Retinal pigment epithelial cell (primary cell): ENCODE results near the gene TSSK3.

Experiments
- DNase-seq: peaks from one replicate; pipeline ENCODE4 v3.0.0-alpha.2; 2010; ENCODE audit warnings: low read depth
- H3K4me3 ChIP-seq: 2 replicates; pipeline ENCODE4 v1.5.1; 2011; ENCODE audit warnings: mild to moderate bottlenecking, low read length, control low read depth, moderate library complexity
- TF ChIP-seq, protein P1 (sequence below): conservative IDR thresholded peaks from 2 replicates; pipeline ENCODE4 v1.5.1; 2011; ENCODE audit warnings: low read depth, low read length, control low read depth, inconsistent platforms

The TSSK3 gene

GRCh38 chr1:32339363-32339978 lies 22.9 kb upstream of the TSSK3 start:
- no peak for DNase-seq
- H3K4me3 ChIP-seq: no peak overlapping the region
- TF ChIP-seq, protein P1, sequence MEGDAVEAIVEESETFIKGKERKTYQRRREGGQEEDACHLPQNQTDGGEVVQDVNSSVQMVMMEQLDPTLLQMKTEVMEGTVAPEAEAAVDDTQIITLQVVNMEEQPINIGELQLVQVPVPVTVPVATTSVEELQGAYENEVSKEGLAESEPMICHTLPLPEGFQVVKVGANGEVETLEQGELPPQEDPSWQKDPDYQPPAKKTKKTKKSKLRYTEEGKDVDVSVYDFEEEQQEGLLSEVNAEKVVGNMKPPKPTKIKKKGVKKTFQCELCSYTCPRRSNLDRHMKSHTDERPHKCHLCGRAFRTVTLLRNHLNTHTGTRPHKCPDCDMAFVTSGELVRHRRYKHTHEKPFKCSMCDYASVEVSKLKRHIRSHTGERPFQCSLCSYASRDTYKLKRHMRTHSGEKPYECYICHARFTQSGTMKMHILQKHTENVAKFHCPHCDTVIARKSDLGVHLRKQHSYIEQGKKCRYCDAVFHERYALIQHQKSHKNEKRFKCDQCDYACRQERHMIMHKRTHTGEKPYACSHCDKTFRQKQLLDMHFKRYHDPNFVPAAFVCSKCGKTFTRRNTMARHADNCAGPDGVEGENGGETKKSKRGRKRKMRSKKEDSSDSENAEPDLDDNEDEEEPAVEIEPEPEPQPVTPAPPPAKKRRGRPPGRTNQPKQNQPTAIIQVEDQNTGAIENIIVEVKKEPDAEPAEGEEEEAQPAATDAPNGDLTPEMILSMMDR: no peak

- DNase-seq: no peak
- TF ChIP-seq, protein P1: no peak
- no peak overlapping the region for H3K4me3 ChIP-seq
These were observed 21.1 kb upstream of the TSSK3 start for GRCh38 chr1:32341186-32341757.

GRCh38 chr1:32341971-32342370 lies 20.4 kb upstream of the TSSK3 start:
- H3K4me3 ChIP-seq: no peak overlapping the region
- TF ChIP-seq, protein P1: no peak
- DNase-seq: no peak

DNA sequence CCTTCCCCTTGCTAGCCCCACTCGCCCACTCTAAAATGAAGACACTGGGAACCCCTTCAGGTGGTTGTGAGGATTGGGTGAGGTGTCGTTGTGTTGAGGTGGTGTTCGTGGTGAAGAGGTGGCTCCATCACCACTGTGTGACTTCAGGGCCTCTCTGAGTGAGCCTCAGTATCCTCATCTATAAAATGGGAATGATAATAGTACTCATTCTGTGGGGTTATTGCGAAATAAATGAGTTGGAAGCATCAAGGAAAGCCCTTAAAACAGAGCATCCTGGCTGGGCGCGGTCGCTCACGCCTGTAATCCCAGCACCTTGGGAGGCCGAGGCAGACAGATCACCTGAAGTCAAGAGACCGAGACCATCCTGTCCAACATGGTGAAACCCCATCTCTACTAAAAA lies 19.6 kb upstream of the TSSK3 start:
- no peak overlapping the region for H3K4me3 ChIP-seq
- DNase-seq: no peak
- TF ChIP-seq, protein P1: no peak

- DNase-seq: no peak
- no peak overlapping the region for H3K4me3 ChIP-seq
- TF ChIP-seq, protein P1: no peak
These were observed 17.0 kb upstream of the TSSK3 start for GRCh38 chr1:32345289-32345827.

DNA sequence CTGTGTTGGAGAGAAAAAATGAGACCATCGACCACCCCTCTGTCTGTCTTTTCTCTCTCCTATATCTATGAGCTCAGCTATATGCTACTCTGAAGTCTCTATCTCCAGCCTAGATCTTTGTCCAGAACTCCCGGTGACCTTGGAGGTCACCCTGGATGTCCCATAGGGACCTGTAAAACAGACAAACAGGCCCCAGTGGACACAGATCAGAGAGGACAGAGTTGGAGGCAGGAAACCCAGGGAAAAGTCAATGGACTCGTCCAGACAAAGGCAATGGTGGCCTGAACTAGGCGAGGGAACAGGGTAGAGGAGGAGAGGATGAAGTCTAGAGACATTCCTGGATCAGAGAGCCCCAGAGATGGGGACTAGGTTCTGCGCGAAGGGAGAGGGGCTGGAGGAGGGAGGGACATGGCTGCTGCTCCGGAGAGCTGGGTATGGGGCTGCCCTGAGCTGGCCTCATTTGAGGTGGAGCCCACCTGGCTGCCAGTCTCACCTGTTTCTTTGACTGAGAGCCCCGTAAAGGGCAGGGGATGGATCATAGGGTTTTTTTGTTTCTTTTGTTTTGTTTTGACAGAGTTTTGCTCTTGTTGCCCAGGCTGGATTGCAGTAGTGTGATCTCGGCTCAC lies 15.7 kb upstream of the TSSK3 start:
- TF ChIP-seq, protein P1: no peak
- DNase-seq: no peak

More for the DNA sequence above, 15.7 kb upstream of the TSSK3 start:
- H3K4me3 ChIP-seq: no peak overlapping the region
